ENCODE results near the gene PRKACA.
A peak's percentile ranks its signal among the peaks of the same experiment; 100 is the strongest.

The PRKACA gene

GRCh38 chr19:14117668-14118164 lies at the start of gene PRKACA:
TSS of gene PRKACA (minus strand) at chr19:14117762. CDS start at chr19:14117547, 215 bp downstream.
- peak; percentile 99 for DNase-seq

- DNase-seq: peak in 1 of 3 donors; percentile 43
Measured at GRCh38 chr19:14166999-14167575, 49.5 kb upstream of the PRKACA start.

- peak in 2 of 3 donors; percentile 22 to 44 for DNase-seq
Measured at GRCh38 chr19:14165990-14166830, 48.6 kb upstream of the PRKACA start.

- DNase-seq: no peak
Measured at GRCh38 chr19:14164724-14165493, 47.3 kb upstream of the PRKACA start.

- DNase-seq: no peak
Measured at GRCh38 chr19:14164082-14164481, 46.5 kb upstream of the PRKACA start.

- DNase-seq: no peak
Measured at GRCh38 chr19:14162871-14163297, 45.3 kb upstream of the PRKACA start.

GRCh38 chr19:14161305-14161704 lies 43.7 kb upstream of the PRKACA start:
- DNase-seq: no peak

- DNase-seq: no peak
Measured at GRCh38 chr19:14160017-14160703, 42.6 kb upstream of the PRKACA start.

- no peak for DNase-seq
Measured at GRCh38 chr19:14159059-14159458, 41.5 kb upstream of the PRKACA start.

- DNase-seq: no peak
Measured at GRCh38 chr19:14158276-14159023, 40.9 kb upstream of the PRKACA start.

GRCh38 chr19:14156971-14157717 lies 39.6 kb upstream of the PRKACA start:
- DNase-seq: no peak

- no peak for DNase-seq
Measured at GRCh38 chr19:14156122-14156521, 38.6 kb upstream of the PRKACA start.

- no peak for DNase-seq
Measured at GRCh38 chr19:14155371-14155770, 37.8 kb upstream of the PRKACA start.

GRCh38 chr19:14152713-14153112 lies 35.2 kb upstream of the PRKACA start:
- DNase-seq: no peak

- no peak for DNase-seq
Measured at GRCh38 chr19:14150770-14151661, 33.5 kb upstream of the PRKACA start.

- DNase-seq: no peak
Measured at GRCh38 chr19:14150041-14150769, 32.6 kb upstream of the PRKACA start.

GRCh38 chr19:14149509-14149994 lies 32.0 kb upstream of the PRKACA start:
- DNase-seq: peak in 1 of 3 donors; percentile 26

GRCh38 chr19:14148751-14149410 lies 31.3 kb upstream of the PRKACA start:
- no peak for DNase-seq
